Duodenal mucosa (tissue), 2 donors: ENCODE results near the gene NID1.

Source experiments
- H3K27ac ChIP-seq: one replicate; pipeline ENCODE4 v1.7.0; 2013; ENCODE audit warnings: low read depth, low read length
- H3K27me3 ChIP-seq, 2 donors: one replicate each; pipeline ENCODE4 v1.7.0; 2013; ENCODE audit warnings: low read length in 2 of 2, control low read depth in 1 of 2; ENCODE audit not compliant: insufficient read depth in 2 of 2, control insufficient read depth in 1 of 2
- H3K36me3 ChIP-seq, 2 donors: one replicate each; pipeline ENCODE4 v1.7.0; 2013; ENCODE audit warnings: low read length in 2 of 2, control low read depth in 1 of 2; ENCODE audit not compliant: insufficient read depth in 2 of 2, control insufficient read depth in 1 of 2
- H3K4me1 ChIP-seq, 2 donors: one replicate each; pipeline ENCODE4 v1.7.0; 2013; ENCODE audit warnings: low read length in 2 of 2, control low read depth in 1 of 2; ENCODE audit not compliant: insufficient read depth in 2 of 2, control insufficient read depth in 1 of 2
- H3K4me3 ChIP-seq, 2 donors: one replicate each; pipeline ENCODE4 v1.7.0; 2013; ENCODE audit warnings: low read length in 2 of 2, low read depth in 1 of 2
- H3K9ac ChIP-seq, 2 donors: one replicate each; pipeline ENCODE4 v1.7.0; 2013; ENCODE audit warnings: low read length in 2 of 2, low read depth in 1 of 2
- H3K9me3 ChIP-seq, 2 donors: one replicate each; pipeline ENCODE4 v1.7.0; 2013; ENCODE audit warnings: low read length in 2 of 2, control low read depth in 1 of 2; ENCODE audit not compliant: control insufficient read depth in 1 of 2

NID1 gene

DNA sequence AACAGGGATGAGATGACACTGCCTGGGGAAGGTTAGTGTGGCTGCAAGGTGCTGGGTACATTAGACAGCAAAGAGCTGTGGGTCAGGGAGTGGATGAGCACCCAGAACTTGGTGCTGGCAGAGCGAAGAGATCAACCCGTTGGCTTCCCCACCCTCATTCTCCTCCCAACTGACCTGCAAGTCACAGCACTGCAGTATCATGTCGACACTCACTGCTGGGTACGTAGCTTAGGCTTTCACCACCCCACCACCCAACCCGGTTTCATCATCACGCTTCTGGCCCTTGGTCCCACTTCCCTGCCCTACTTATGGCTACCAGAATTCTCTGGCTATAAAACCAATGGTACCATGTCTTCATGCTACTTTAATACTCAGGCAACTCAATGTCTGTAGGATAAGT is 124.6 kb downstream of the NID1 start:
- H3K36me3 ChIP-seq = no peaks in the 10 kb centered on the region
- no peak overlapping the region for H3K4me3 ChIP-seq
- H3K27me3 ChIP-seq = no peaks in the 10 kb centered on the region
- H3K9me3 ChIP-seq = no peaks in the 10 kb centered on the region
- H3K4me1 ChIP-seq = peaks cover 0 to 6% of the 10 kb centered on the region in 2 donors
- H3K9ac ChIP-seq = no peak overlapping the region
- H3K27ac ChIP-seq = no peak overlapping the region

- Histone ChIP-seq H3K27me3 (no peaks in the 10 kb centered on the region), H3K4me1 (peaks cover 0 to 6% of the 10 kb centered on the region in 2 donors), H3K36me3 (no peaks in the 10 kb centered on the region), H3K9ac (no peak overlapping the region), H3K9me3 (no peaks in the 10 kb centered on the region), H3K4me3 (no peak overlapping the region), H3K27ac (no peak overlapping the region)
These were observed 125.5 kb downstream of the NID1 start for GRCh38 chr1:235939480-235939775.

DNA sequence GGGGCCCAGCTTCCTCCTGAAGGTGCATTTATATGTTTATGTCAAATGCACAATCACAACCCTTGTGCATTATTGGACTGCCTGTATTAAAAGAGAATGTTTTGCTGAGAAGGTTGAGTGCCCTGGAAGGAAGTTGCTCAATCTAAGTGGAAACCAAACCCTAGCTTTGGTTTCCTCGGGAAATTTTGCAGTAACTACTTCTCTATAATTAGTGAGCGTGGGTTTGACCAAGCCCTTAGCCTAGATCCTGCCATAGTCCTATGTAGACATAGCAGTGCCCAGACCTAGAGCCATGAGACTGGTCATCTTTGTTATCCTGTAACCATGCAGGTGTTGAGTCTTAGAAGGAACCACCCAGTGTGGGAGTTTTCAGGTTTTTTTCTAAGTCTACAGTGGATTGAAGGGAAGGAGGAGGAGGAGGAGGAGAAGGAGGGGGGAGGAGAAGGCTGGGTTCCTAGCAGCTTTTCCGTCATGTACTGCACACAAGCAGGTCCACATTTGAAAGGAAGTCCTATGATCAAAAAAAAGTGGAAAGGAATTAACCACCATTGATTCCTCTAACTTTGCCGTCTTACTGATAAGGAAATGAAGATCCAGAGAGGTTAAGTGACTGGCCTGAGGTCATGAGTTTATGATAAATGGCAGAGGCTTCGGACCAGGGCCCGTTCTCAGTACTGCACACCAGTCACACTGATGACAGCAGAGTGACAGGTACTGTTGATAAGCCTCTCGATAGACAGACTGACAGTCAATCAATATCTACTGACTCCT is 126.0 kb downstream of the NID1 start:
- no peak overlapping the region for H3K9ac ChIP-seq
- no peaks in the 10 kb centered on the region for H3K27me3 ChIP-seq
- H3K4me3 ChIP-seq = no peak overlapping the region
- no peaks in the 10 kb centered on the region for H3K9me3 ChIP-seq
- H3K27ac ChIP-seq = no peak overlapping the region
- H3K4me1 ChIP-seq = peaks cover 0 to 6% of the 10 kb centered on the region in 2 donors
- no peaks in the 10 kb centered on the region for H3K36me3 ChIP-seq

DNA sequence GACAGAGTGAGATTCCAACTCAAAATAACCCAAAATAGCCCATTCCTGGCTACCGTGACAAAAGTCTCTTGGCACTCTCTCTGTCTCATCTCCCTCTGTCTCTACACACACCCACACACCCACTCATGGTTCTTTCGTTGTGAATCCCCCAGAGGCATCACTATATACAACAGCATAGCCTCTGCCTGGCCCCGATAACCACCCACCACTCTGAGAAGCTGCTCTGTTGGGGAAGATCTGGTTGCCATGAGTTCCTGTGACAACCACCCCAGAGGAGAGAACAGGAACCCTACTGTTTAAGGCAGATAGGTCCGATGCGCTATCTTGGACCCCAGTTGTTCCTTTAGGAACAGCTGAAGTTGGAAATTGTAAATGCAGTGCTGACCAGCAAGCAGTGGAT is 127.8 kb downstream of the NID1 start:
- H3K27me3 ChIP-seq = no peaks in the 10 kb centered on the region
- no peak overlapping the region for H3K4me3 ChIP-seq
- H3K9me3 ChIP-seq = no peaks in the 10 kb centered on the region
- H3K36me3 ChIP-seq = no peaks in the 10 kb centered on the region
- no peak overlapping the region for H3K9ac ChIP-seq
- peaks cover 11 to 16% of the 10 kb centered on the region in 2 donors for H3K4me1 ChIP-seq
- no peak overlapping the region for H3K27ac ChIP-seq

GRCh38 chr1:235935235-235936225 is 129.4 kb downstream of the NID1 start:
- H3K27ac ChIP-seq = no peak overlapping the region
- peaks cover 14 to 19% of the 10 kb centered on the region in 2 donors for H3K4me1 ChIP-seq
- no peak overlapping the region for H3K4me3 ChIP-seq

GRCh38 chr1:235933766-235934116 is 131.1 kb downstream of the NID1 start:
- no peak overlapping the region for H3K27ac ChIP-seq

More at GRCh38 chr1:235935235-235936225, 129.4 kb downstream of the NID1 start:
- Histone ChIP-seq H3K9ac (no peak overlapping the region), H3K9me3 (no peaks in the 10 kb centered on the region), H3K27me3 (no peaks in the 10 kb centered on the region), H3K36me3 (no peaks in the 10 kb centered on the region)

DNA sequence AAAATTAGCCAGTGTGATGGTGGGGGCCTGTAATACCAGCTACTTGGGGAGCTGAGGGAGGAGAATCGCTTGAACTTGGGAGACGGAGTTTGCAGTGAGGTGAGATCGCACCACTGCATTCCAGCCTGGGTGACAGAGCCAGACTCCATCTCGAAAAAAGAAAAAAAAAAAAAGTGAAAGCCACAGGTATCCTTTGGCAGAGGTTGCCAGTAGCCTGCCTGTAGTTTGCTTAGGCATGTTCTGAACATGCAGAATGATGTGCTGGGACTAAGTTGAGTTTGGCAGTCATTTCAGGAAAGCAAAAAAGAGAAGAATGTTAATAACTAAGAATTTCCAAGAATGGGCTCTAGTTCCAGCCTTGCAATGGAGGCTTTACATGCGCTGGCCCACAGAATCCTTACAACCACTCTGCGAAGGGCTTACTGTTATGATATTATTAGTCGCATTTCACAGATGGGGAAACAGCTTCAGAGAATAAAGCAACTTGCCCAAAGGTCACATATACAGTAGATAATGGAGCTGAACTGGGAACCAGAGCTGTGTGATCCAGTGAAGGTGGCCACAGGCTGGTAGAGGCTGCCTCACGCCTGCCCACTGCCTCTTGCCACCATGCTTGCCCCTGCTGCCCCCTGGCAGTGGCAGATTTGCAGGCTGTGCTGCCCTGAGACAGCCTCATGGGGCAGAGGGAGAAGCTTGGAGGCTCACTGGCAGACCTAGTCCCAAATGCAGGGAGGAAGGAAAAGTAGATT is 131.7 kb downstream of the NID1 start:
- Histone ChIP-seq H3K27ac (no peak overlapping the region), H3K9ac (no peak overlapping the region), H3K36me3 (no peaks in the 10 kb centered on the region), H3K27me3 (no peaks in the 10 kb centered on the region), H3K9me3 (no peaks in the 10 kb centered on the region), H3K4me3 (no peak overlapping the region), H3K4me1 (peaks cover 13 to 14% of the 10 kb centered on the region in 2 donors)

More at GRCh38 chr1:235933766-235934116, 131.1 kb downstream of the NID1 start:
- Histone ChIP-seq H3K4me3 (no peak overlapping the region), H3K36me3 (no peaks in the 10 kb centered on the region), H3K9me3 (no peaks in the 10 kb centered on the region), H3K27me3 (no peaks in the 10 kb centered on the region), H3K4me1 (peaks cover 13 to 14% of the 10 kb centered on the region in 2 donors), H3K9ac (no peak overlapping the region)

DNA sequence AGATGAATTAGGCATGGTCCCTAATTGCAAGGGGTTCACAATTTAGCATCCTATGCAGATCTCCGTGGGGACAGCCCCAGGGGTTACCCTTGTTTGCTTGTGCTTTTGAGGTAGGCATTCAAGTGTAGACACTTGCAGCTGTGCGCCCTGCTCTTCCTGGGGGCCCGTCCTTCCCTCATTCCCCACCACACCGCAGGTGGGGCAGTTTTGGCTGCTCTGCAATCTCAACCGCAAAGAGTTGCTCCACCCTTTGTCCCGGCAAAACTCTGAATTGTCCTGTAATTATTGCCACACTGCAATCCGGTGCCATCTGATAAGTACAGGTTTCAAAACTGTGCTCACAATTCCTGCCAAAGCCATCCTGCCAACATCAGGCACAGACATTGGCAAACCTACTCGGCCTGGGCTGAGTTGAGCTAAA is 132.8 kb downstream of the NID1 start:
- H3K9me3 ChIP-seq = no peaks in the 10 kb centered on the region
- no peaks in the 10 kb centered on the region for H3K27me3 ChIP-seq
- H3K27ac ChIP-seq = no peak overlapping the region
- peaks cover 13 to 14% of the 10 kb centered on the region in 2 donors for H3K4me1 ChIP-seq
- no peaks in the 10 kb centered on the region for H3K36me3 ChIP-seq
- H3K9ac ChIP-seq = no peak overlapping the region
- H3K4me3 ChIP-seq = no peak overlapping the region

- Histone ChIP-seq H3K27ac (no peak overlapping the region), H3K4me1 (peaks cover 13 to 14% of the 10 kb centered on the region in 2 donors), H3K36me3 (no peaks in the 10 kb centered on the region), H3K4me3 (no peak overlapping the region), H3K27me3 (no peaks in the 10 kb centered on the region), H3K9me3 (no peaks in the 10 kb centered on the region), H3K9ac (no peak overlapping the region)
These were observed 133.6 kb downstream of the NID1 start for GRCh38 chr1:235931171-235931738.
